Mononuclear cell (primary cell): Measurements from ENCODE around the gene SYNDIG1. TPM values are rescaled to one million over a fixed set of nuclear protein-coding genes. Genes with fewer than 3 reads are reported as not detected.

Experiments used
- H3K27me3 ChIP-seq: 2 replicates; pipeline ENCODE4 v1.6.0; 2011; ENCODE audit warnings: low read length, control low read depth; ENCODE audit not compliant: insufficient read depth
- H3K4me1 ChIP-seq: 2 replicates; pipeline ENCODE4 v1.5.1; 2011; ENCODE audit warnings: mild to moderate bottlenecking, low read length, control low read depth; ENCODE audit not compliant: insufficient read depth
- H3K4me3 ChIP-seq: 2 replicates; pipeline ENCODE4 v1.5.1; 2011; ENCODE audit warnings: mild to moderate bottlenecking, low read length, moderate library complexity
- H3K9me3 ChIP-seq: 2 replicates; pipeline ENCODE4 v1.5.1; 2011; ENCODE audit warnings: low read depth, mild to moderate bottlenecking, control low read depth, low read length
- total RNA-seq: library from RNA; depleted of rRNA; stranded (reverse); fragments of >200 nt; gene quantifications from one replicate; pipeline ENCODE4 v1.2.3, GENCODE V29; 2012

The SYNDIG1 gene
- total RNA-seq, 1 donor = not detected

DNA sequence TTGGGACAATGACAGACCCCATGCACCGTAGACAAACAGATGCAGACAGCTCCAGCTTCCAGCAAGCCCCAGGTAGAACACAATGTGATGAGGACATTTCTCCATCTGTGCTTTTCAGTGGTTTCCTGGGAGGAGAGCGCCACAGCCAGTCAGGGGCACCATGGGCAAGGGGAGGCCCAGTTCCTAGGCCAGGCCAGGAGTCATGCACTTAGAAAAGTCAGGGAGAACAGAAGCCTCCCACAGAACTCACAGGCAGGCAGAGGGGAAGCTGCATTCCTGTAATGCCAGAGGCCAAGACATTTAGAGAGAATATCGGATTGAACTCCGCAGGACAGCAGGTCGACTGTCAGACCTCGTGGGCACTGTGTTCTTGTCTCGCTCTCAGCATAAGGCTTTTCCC, 9.2 kb downstream of the SYNDIG1 start:
- no peak overlapping the region for H3K4me3 ChIP-seq
- no peaks in the 10 kb centered on the region for H3K4me1 ChIP-seq
- no peaks in the 10 kb centered on the region for H3K9me3 ChIP-seq

DNA sequence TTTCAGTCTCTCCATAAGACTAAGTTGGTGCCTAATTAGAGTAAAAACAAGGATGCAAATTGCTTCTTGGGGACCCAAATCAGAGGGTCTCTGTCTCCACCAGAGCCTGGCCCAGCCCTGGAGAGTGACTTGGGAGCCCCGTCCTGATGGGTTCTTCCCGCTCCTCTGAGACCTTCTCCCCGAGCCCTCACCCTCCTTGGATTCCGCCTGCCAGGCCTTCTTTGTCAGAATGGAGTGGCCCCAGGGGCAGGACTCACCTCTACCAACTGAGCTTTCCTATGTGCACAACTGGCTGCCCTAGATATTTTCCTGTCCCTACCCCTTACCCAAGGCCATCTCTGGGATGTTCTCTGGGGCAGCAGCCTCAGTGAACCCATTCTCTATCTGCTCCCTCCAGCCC, 9.7 kb downstream of the SYNDIG1 start:
- Histone ChIP-seq H3K9me3 (no peaks in the 10 kb centered on the region), H3K4me1 (no peaks in the 10 kb centered on the region), H3K27me3 (no peaks in the 10 kb centered on the region), H3K4me3 (no peak overlapping the region)

More for the DNA sequence above, 9.2 kb downstream of the SYNDIG1 start:
- no peaks in the 10 kb centered on the region for H3K27me3 ChIP-seq

DNA sequence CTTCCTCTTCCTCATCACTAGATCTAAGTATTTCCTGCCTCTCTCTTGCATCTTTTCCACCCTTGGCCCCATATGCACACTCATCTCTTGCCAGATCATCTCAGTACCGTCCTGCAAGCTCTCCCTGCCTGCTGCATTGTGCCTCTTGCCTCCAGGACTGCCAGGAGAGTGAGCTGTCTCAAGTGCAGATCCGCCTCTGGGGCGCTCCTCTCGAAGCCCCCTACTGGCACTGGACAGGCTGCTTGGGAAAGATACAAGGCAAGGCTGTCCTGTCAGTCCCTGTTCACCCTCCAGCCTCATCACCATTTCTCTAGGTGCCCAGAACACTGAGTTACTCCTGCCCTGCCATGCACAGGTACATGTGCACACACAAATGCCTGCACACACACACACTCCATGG, 10.2 kb downstream of the SYNDIG1 start:
- H3K4me3 ChIP-seq = no peak overlapping the region
- H3K4me1 ChIP-seq = no peaks in the 10 kb centered on the region
- H3K9me3 ChIP-seq = no peaks in the 10 kb centered on the region
- H3K27me3 ChIP-seq = no peaks in the 10 kb centered on the region

DNA sequence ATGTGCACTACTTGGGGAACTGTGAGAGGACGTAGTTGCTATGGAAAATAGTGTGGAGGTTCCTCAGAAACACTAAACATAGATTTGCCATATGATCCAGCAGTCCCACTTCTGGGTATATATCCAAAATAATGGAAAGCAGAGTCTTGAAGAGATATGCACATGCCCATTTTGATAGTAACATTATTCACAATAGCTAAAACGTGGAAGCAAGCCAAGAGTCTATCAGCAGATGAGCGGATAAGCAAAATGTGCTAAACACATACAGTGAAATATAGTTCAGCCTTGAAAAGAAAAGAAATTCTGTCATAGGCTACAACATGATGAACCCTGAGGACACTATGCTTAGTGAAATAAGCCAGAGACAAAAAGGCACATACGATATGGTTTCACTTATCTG, 11.1 kb downstream of the SYNDIG1 start:
- Histone ChIP-seq H3K4me3 (no peak overlapping the region), H3K27me3 (no peaks in the 10 kb centered on the region), H3K4me1 (no peaks in the 10 kb centered on the region), H3K9me3 (no peaks in the 10 kb centered on the region)

DNA sequence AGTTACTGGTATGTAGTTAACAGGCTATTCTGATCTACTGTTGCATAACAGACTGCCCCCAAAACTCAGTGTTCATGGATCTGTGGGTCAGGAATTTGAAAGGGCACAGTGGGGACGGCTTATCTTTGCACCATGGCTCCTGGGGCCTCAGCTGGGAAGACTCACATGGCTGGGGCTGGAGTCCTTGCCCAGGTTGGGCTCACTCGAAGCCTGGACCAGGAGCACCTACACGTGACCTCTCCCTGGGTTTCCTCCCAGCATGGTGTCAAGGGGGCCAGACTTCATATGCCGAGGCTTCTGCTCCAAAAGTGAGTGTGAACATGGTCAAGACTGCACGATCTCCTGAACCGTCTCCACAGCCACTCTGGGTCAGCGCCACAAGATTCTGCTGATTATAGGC, 11.7 kb downstream of the SYNDIG1 start:
- no peak overlapping the region for H3K4me3 ChIP-seq
- no peaks in the 10 kb centered on the region for H3K4me1 ChIP-seq
- H3K9me3 ChIP-seq = no peaks in the 10 kb centered on the region
- H3K27me3 ChIP-seq = no peaks in the 10 kb centered on the region

DNA sequence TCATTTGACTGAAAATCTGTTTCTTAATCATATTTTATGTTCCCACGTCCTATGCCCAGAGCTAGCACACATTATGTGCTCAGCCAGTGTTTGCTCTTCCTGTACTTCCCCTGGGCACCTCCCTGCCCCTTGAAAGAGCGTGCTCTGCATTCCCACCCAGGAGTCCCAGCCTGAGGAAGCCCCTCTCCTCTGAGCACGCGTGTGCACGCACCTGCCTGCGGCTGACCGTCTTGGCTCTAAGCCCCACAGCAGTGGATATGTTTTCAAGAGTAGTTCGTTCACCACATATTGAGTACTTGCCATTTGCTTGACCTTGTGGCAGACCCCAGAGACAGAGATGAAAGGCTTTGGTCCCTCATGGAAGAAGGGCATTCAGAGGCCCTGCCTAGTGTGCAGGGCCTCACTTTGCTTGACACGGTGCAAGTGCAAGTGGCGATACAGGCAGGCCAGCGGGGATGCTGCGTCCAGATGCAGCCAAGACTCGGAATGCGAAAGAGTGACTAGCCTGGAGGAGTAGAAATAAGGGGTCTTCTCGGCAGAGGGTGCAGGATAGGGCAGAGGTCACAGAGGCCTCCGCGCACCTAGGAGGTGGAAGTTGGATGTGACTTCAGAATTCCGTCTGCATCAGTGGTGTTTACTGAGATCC, 14.1 kb downstream of the SYNDIG1 start:
- no peaks in the 10 kb centered on the region for H3K27me3 ChIP-seq
- H3K4me1 ChIP-seq = no peaks in the 10 kb centered on the region
- no peaks in the 10 kb centered on the region for H3K9me3 ChIP-seq
- H3K4me3 ChIP-seq = no peak overlapping the region

DNA sequence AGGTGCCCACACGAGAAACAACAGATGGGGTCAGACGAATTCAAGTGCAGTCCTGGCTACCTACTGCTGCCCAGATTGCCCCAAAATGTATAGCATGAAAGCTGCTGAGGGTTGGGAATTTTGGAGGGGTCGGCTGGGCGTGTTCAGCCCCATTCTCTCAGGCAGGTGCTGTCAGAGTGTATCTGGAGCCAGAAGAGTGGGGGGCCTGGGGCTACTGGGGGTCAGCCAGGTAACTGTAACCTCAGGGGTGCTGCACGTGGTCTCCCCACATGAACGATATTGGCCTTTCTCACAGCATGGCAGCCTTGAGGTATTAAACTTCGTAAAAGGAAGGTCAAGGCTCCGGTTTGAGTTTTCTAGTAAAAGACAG, 14.6 kb downstream of the SYNDIG1 start:
- Histone ChIP-seq H3K4me1 (no peaks in the 10 kb centered on the region), H3K4me3 (no peak overlapping the region), H3K27me3 (no peaks in the 10 kb centered on the region), H3K9me3 (no peaks in the 10 kb centered on the region)

DNA sequence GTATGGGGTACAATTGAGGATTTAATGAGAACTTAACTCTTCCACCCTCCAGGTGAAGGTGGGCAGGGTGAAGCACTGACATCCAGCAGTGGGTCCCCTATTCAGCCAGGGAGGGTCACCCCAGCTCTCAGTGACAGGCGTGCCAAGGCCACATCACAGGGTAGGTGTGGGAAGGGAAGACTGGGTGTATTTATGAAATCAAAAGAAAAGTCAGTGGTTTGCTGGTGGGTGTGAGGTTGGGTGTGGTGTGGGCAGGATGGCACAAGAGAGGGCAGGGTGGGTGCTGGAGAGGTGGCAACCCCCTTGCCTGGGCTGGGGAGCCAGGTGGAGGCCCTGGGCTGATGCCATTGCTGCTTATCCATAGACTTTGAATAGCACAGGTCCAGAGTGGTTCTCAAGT, 16.6 kb downstream of the SYNDIG1 start:
- Histone ChIP-seq H3K4me1 (no peaks in the 10 kb centered on the region), H3K4me3 (no peak overlapping the region), H3K9me3 (no peaks in the 10 kb centered on the region), H3K27me3 (no peaks in the 10 kb centered on the region)

DNA sequence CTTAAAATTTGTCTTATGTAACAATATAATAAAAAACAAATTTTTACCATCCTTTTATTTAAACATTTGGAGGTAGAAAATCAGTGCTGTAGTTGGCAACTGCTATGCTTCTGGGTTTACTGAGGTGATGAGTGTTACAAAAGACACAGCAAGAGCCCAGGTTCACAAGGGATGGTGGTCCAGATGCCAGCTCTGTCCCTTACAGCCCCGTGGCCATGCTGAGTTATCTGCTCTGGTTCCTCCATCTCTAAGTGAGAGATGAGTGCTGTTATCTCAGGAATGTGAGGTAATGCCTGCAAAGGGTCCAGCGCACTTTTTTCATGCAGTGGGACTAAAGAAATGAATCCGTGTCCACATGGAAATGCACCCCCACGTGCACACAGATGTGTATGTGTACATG, 17.8 kb downstream of the SYNDIG1 start:
- Histone ChIP-seq H3K27me3 (no peaks in the 10 kb centered on the region), H3K4me1 (no peaks in the 10 kb centered on the region), H3K9me3 (no peaks in the 10 kb centered on the region), H3K4me3 (no peak overlapping the region)

DNA sequence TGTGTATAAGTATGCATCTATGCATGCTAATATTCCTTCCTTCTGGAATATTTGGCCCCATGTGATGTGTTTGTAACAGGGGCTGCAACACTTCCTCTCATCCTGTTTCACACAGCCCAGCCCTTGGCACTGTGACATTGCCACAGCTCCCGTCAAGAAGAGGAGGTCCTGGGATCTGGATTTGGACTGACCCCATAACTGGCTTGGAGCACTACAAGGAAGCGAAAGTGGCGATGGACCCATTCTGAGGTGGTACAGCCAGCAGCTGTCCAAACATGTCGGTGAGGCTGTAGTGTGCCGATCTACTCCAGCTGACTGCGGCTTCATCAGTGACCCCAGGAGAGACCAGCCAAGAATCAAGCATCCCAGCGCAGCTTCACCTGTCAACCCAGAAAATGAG, 18.2 kb downstream of the SYNDIG1 start:
- no peaks in the 10 kb centered on the region for H3K9me3 ChIP-seq
- H3K4me3 ChIP-seq = no peak overlapping the region
- no peaks in the 10 kb centered on the region for H3K4me1 ChIP-seq
- H3K27me3 ChIP-seq = no peaks in the 10 kb centered on the region

DNA sequence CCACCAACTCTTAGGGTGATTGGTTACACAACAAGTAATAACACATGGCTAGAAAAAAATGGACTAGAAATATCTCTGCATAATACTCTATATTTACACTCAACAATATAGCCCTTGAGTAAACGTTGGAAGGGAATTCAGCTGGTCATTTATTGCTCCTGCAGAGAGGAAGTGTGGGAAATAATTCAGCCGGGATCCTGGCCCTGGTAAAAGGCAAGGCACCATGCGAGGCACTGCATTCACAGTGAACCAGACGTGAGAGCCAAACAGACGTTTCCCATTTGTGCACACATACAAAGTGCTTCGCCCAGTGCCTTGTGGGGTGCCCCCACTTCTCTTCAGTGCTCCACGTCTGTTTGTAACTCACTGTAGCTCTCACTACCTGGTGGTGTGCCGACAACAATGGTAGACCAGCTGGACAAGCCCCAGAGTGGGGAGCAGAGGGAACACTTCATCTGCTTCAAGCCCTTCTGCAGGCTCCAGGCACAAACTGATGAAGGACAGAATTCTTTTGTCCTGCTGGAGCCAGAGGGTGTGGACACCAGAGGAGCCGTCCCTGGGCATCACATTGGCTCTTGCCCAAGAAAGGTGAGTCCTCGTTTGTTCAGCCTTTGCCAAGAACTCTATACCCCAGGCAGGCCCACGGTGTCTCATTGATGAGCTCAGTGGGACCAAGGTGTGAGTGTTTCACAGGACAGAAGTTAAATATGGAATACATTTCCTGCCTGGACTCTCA, 18.8 kb downstream of the SYNDIG1 start:
- Histone ChIP-seq H3K4me3 (no peak overlapping the region), H3K9me3 (no peaks in the 10 kb centered on the region), H3K27me3 (no peaks in the 10 kb centered on the region), H3K4me1 (no peaks in the 10 kb centered on the region)

DNA sequence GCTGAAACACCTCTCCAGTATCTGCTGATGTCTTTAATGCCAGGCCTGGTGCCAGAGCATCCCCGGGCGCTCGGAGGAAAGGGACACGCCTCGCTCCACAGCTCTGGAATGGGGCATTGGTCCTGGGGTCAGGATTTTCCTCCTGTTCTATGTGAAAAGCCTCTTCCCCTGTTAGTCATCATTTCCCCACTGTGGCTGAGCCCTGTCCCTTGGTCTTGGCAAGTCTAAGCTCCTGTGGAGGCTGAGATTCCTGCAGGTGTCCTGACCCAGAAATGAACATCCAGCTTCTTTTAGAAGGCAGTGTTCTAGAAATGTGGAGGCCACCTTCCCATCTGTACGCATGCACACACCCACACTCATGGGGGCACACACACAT, 19.4 kb downstream of the SYNDIG1 start:
- H3K4me1 ChIP-seq = no peaks in the 10 kb centered on the region
- H3K9me3 ChIP-seq = no peaks in the 10 kb centered on the region
- H3K4me3 ChIP-seq = no peak overlapping the region

DNA sequence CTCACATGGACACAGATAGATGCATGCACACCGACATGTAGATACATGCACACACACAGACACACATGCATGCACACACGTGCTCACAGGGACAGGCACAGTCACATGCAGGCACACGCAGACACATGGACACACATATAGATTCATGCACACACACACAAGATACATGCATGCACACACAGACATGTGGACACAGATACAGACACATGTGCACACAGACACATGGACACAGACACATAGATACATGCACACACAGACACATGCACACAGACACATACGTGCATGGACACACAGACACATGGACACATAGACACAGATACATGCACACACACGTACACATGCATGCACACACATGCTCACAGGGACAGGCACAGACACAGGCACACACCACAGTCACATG, 19.8 kb downstream of the SYNDIG1 start:
- no peak overlapping the region for H3K4me3 ChIP-seq
- no peaks in the 10 kb centered on the region for H3K27me3 ChIP-seq
- H3K9me3 ChIP-seq = no peaks in the 10 kb centered on the region
- H3K4me1 ChIP-seq = no peaks in the 10 kb centered on the region

More for the DNA sequence above, 19.4 kb downstream of the SYNDIG1 start:
- no peaks in the 10 kb centered on the region for H3K27me3 ChIP-seq

DNA sequence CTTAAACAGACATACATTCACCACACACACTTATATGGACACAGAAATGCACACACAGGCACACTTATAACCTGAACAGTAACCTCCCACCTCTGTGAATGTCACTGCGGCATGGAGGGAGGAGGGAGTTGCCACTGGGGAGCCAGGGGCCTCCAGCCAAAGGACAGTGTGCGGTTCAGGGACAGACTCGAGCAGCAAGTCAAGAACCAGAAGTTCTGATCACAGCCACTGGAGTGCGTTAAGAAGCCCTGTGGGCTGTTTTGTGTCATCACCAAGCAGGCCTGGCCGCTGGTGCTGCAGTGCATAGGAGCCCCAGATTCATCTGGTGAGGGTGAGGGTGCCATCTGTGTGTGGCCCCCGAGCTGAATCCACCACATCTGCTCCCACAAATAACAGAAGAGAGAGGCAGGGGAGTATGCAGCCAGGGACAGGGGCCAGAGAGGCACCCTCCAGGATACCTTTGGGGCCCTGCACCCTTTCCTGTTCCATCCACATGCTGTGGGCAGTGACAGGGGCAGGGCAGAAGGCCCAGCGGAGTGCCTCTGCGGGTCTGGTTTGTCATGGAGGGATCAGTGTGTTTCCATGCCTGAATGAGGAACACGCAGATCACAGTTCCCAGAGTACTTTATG, 20.3 kb downstream of the SYNDIG1 start:
- no peaks in the 10 kb centered on the region for H3K9me3 ChIP-seq

DNA sequence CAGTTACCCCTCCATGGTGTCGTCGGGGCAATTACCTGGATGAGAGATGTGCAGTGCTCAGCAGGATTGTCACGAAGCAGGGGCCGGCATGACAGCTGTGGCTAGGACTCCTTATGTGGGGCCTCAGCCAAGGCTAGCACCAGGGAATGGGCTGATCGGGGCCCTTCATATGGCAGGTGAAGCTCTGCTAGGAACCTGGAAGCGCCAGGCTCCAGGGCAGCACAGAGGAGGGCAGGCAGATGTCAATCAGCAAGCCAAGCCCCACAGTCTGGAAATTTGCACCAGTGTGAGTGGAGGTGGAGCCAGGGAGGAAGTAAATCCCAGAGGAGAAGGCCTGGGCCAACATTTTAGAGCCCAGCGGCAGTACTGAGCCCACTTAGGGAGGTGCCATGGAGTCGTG, 21.2 kb downstream of the SYNDIG1 start:
- Histone ChIP-seq H3K4me1 (no peaks in the 10 kb centered on the region), H3K4me3 (no peak overlapping the region), H3K27me3 (no peaks in the 10 kb centered on the region), H3K9me3 (no peaks in the 10 kb centered on the region)

More for the DNA sequence above, 20.3 kb downstream of the SYNDIG1 start:
- H3K4me1 ChIP-seq = no peaks in the 10 kb centered on the region
- no peaks in the 10 kb centered on the region for H3K27me3 ChIP-seq
- H3K4me3 ChIP-seq = no peak overlapping the region
